Activated T-cell treated with anti-CD3 and anti-CD28 coated beads for 4 hours (primary cell): ENCODE results near the gene BCDIN3D.

Experiments used
- DNase-seq: peaks from one replicate; pipeline ENCODE4 v3.0.0-alpha.2; 2020

BCDIN3D gene

GRCh38 chr12:49854976-49855375 lies 12.1 kb upstream of the BCDIN3D start:
- no peak for DNase-seq

GRCh38 chr12:49853671-49854070 lies 10.8 kb upstream of the BCDIN3D start:
- DNase-seq = no peak

GRCh38 chr12:49847161-49847560 lies 4.3 kb upstream of the BCDIN3D start:
- no peak for DNase-seq

DNA sequence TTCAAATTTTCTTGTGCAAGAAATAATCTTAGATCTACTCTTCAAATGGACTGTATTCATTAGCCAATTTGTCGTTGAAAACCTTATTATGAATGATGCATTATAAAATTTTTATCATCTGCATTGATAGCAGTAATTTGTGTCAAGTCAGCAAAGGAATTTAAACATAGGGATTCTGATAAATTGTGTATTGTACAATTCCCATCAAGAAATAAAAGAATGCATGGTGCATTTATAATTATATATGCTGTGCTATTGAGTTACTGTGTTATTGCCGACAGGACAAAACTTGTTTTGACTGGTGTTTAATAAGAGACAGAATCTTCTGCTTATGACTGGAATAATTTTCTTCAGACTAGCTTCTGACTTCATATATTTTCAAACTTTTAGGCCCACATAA lies 3.1 kb upstream of the BCDIN3D start:
- no peak for DNase-seq

DNA sequence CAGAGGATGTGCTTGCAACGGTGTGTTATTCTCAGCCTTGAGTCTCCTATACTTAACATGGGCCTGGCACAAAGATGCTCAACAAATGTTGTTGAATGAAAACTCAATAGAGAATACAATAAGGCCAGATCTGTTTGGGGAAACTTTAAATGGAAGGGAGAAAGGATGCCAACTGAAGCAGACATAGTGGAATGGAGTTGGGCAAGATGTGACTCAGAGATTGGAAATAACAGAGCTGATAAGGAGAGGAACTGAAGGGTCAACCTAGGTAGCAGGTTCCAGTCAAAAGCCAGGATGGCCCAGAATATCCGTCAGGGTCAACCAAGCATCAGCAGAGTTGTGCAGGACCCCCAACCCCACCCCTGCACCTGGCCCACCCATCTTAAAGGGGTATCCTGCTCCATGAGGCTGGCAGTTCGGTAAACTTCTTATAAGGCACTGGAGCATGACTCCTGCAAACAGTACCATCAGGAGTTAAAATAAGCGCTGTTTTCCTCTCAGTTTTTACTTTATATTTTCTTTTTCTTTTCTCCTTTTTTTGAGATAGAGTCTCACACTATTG lies 1.1 kb upstream of the BCDIN3D start:
- DNase-seq = no peak

DNA sequence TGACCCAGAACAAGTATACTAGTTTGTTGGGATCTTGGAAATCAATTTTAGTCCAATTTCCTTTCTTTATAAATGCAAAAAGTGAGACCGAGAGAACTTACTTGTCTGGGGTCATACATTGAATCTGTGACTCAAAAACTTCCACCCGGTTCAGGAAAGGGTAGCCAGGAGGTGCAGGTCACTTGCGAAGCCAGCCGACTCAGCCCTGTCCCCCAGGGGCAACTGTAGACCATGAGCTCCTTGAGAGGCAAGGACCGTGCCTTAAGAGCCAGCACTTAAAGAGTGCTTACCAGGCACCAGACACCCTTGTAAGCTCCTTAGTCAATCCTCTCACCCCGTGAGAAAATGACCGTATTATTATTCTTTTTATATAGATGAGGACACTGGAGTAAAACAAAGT lies 505 bp upstream of the BCDIN3D start:
- DNase-seq = no peak

DNA sequence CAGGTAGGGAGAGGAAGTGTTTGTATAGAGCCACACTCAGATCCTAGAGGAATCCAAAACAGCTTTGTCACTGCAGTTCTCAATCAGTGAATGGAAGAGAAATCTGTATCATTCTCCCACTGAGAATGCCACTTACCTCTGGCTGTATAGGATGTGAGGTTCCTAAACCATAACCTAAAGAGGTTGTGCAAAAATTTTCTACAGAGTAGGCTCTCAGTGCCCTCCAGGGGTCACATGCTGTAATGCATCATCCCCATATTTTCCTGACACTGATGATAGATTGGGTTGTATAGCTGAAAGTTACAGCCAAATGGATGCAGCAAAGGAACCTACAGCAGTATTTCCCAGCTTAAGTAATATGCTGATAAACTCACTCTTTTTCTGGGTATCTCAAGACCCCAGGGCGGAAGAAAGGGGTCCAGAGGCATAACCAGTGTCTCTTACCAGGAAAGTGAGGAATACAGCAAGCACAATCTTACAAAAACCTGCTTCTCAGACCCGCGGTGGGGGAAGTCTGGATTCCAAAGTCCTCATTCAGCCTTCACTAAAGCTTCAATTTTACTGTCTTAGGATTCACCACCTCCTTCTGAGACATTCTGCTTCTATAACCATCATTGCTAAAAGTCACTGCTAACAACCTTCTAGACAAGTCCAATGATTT lies 3.8 kb downstream of the BCDIN3D start:
- DNase-seq = no peak

GRCh38 chr12:49832836-49833421 lies 10.0 kb downstream of the BCDIN3D start:
- DNase-seq = no peak

DNA sequence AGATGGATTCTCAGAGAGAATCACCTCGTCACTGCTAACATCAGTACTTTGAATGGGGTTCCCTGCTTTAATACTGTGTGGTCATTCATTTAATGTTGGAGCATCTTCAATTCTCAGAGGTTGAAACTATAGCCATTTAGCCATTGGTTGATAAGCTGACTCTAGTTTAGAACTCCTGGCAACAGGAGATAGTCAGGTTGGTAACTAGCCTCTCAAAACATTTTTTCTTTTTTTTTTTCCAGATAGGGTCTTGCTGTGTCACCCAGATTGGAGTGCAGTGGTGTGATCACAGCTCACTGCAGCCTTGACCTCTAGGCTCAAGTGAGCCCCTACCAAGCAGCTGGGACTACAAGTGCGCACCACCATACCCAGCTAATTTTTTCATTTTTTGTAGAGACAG lies 11.2 kb downstream of the BCDIN3D start:
- no peak for DNase-seq

GRCh38 chr12:49828133-49829091 lies 14.5 kb downstream of the BCDIN3D start, which contains the start of gene NCKAP5L:
TSS of gene NCKAP5L (minus strand) at chr12:49828413. CDS start at chr12:49804044, 24,369 bp downstream.
- peak; percentile 92 for DNase-seq

GRCh38 chr12:49827401-49828099 lies 15.4 kb downstream of the BCDIN3D start:
- peak; percentile 28 for DNase-seq

DNA sequence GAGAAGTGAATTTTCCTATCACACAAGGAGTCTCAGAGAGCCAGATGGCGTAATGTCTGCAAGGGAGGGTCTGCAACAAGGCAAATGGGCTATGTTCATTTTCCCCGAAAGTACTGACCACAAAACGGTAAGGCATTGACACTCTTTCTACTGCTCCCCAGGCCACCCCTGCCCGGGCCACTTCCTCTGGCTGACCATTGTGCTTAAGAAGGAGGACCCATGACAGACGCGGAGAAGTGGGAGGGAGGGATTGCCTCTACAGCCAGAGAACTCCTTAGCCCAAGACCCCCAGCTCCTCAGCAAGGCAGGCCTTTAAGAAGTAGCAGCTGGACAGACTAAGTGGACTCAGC lies 15.9 kb downstream of the BCDIN3D start:
- DNase-seq = no peak

DNA sequence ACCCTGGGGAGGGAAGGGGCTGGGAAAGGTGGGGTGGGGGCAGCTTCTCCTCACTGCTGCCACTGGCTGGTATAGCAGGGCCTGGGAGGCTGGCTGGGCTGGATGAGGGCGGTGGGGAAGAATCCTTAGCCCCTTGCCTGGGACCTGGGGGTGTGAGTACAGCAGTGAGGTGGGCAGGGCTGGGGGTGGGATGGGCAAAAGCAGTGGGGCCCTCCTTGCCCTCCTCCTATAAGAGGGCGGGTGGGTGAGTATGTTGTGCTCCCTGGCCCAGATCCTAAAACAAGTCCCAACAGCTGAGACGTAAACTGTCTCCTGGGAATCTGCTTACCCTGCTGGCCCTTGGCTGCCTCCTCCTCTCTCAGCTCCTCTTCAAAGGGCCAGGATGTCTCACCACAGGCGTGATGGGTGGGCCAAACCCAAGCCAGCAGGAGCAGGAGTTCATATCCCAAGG lies 16.9 kb downstream of the BCDIN3D start:
- DNase-seq = no peak

DNA sequence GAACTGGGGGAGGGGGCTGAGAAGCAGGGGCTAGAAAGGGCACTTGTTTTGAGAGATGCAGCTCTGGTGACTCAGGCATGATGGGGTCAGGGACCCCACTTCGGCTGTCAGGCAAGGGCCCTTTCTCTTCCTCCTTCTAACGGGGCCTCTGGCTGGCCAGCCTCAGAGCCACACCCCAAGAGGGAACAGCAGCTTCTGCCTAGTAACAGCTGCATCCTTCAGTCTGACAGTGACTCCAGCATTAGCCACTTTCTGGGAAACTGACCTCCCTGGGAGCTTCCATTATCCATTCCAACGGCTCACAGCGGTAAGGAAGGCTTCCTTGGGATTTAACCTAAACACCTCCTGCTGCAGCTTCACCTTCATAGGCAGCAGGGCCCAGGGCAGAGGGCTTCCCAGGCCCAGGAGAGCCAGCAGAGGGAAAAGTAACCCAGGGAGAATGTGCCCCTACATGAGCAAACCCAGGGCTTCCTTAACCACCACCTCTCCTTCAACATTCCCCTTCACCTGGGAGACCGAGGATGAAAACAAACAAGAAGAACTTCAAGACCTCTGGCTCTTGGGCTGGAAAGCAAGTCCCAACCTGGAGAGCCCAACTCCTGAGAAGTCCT lies 17.4 kb downstream of the BCDIN3D start:
- DNase-seq = no peak

- DNase-seq = no peak
Measured at GRCh38 chr12:49824895-49825294, 18.0 kb downstream of the BCDIN3D start.

DNA sequence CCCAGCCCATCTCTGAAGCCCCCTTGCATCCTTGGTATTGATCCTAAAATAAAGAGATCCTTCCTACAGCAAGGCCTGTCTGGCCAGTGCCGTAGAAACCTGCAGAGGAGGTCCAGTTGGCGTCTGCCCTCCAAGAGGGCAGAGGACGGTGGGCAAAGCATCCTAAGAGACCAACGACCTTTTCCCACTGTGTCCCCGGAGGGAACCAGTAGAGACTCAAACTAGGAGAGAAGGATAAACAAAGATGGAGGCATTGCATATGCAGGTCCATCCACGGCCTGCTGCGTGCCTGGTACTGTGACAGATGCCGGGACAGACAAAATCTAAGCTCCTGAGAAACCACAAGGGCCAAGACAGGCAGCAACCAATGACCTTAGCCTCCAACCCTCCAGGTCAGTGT lies 18.5 kb downstream of the BCDIN3D start:
- DNase-seq = no peak

DNA sequence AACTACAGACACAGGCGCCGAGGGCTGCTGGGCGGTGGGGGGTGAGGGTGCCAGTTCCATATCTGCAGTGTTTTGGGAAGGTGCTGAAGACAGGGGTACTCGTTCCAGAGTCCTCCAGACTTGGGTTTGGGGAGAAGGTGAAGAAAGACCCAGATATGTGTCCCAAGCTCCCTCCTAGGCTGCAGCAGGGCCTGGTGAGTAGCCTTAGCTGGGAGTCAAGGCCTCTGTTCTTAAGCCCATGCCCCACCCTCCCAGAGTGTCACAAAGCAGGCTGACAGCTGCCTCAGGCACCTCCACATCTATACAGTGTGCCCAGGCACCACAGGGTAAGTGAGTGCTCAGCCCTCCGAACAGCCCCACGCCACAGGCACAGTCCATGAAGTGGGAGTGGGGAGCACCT lies 19.0 kb downstream of the BCDIN3D start:
- DNase-seq = no peak

DNA sequence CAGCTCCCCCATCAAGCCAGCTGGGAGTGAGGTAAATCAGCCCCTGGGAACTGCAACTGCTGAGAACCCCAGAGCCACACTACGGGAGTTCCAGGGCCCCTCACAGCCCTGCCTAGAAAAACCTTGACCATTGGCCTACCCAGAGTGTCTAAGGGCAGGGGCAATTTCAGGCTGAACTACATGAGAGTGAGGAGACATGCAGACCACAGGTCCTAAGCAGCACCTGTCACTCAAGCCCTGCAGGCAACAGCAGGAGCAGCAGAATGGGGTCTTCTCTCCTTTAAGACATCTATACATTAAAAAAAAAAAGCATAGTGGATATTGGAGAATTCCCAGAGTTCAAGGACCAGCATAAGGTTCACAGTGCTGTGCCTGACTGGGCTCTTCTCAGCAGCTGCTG lies 19.6 kb downstream of the BCDIN3D start:
- no peak for DNase-seq

- DNase-seq = no peak
Measured at GRCh38 chr12:49821373-49822287, 21.3 kb downstream of the BCDIN3D start.

GRCh38 chr12:49819786-49820185 lies 23.1 kb downstream of the BCDIN3D start:
- no peak for DNase-seq

DNA sequence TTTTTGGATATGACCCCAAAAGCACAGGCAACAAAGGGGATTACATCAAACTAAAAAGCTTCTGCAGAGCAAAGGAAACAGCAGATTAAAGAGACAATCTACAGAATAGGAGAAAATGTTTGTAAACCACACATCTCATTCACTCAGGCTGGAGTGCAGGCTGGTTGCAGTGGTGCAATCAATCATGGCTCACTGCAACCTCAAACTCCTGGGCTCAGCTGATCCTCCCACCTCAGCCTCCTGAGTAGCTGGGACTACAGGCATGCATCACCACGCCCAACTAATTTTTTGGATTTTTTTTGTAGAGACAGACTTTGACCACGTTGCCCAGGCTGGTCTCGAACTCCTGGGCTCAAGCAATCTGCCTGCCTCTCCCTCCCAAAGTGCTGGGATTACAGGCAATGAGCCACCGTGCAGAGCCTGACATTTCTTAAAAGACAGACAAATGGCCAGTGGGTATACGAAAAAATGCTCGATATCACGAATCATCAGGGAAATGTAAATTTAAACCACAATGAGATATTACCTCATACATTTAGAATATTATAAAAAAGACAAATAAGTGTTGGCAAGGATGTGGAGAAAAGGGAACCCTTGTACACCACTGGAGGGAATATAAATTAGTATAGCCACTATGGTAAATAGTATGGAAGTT lies 24.5 kb downstream of the BCDIN3D start:
- DNase-seq = no peak
